SK-N-SH (cell line): ENCODE results near the gene CDH13. TPM values are rescaled to one million over a fixed set of nuclear protein-coding genes. Genes with fewer than 3 reads are reported as not detected.

Experiments used
- CTCF ChIA-PET: fragments of 300-600, 350-600 bp; formaldehyde crosslinking; extraction: SDS; loops from one replicate; lab custom pipeline; 2021; lab: Yijun Ruan, JAX
- POLR2A ChIA-PET: fragments of 350-600 bp; sonication (Branson Sonifier 250); formaldehyde crosslinking; extraction: SDS; loops from one replicate; lab custom pipeline; 2020; ENCODE audit warnings: antibody characterized with exemption, inconsistent platforms; lab: Yijun Ruan, JAX
- DNase-seq: peaks from one replicate; pipeline ENCODE4 v3.0.0; 2012
- H2AFZ ChIP-seq: fragments of 200-600 bp; sonication (generic); 2 replicates; pipeline ENCODE4 v1.8.1; 2016; ENCODE audit warnings: antibody characterized with exemption, mild to moderate bottlenecking, low read depth
- H3F3A ChIP-seq: fragments of 200-600 bp; sonication (generic); replicated peaks from 2 replicates; pipeline ENCODE3; 2016; ENCODE audit warnings: antibody characterized with exemption, mild to moderate bottlenecking; ENCODE audit not compliant: insufficient read depth
- H3K27ac ChIP-seq, 2 experiments: fragments of 200-500 bp in 1 of 2; fragments of 200-600 bp in 1 of 2; sonication (Bioruptor generic) in 1 of 2; sonication (generic), shearing (Covaris generic) in 1 of 2; 2 replicates each; pipeline versions ENCODE4 v1.5.1 to v1.6.1; 2014 to 2016; ENCODE audit warnings: low read depth in 2 of 2, inconsistent platforms in 1 of 2, low read length in 1 of 2, mild to moderate bottlenecking in 1 of 2, mixed read lengths in 1 of 2
- H3K27me3 ChIP-seq: fragments of 200-600 bp; sonication (generic), shearing (Covaris generic); 2 replicates; pipeline ENCODE4 v1.6.1; 2016; ENCODE audit warnings: mixed run types; ENCODE audit not compliant: insufficient read depth
- H3K36me3 ChIP-seq, 2 experiments: fragments of 200-500 bp in 1 of 2; fragments of 200-600 bp in 1 of 2; sonication (Bioruptor generic) in 1 of 2; sonication (generic) in 1 of 2; replicated peaks in 1 of 2; 2 replicates each; pipeline versions ENCODE3 to v1.5.1; 2014 to 2016; ENCODE audit warnings: low read length in 1 of 2, mild to moderate bottlenecking in 1 of 2; ENCODE audit not compliant: insufficient read depth in 2 of 2, control insufficient read depth in 1 of 2
- H3K4me1 ChIP-seq, 2 experiments: fragments of 200-500 bp in 1 of 2; fragments of 200-600 bp in 1 of 2; sonication (Bioruptor generic) in 1 of 2; sonication (generic), shearing (Covaris generic) in 1 of 2; 2 replicates each; pipeline versions ENCODE4 v1.5.1 to v1.6.1; 2014 to 2016; ENCODE audit warnings: low read depth in 1 of 2, low read length in 1 of 2, mixed run types in 1 of 2; ENCODE audit not compliant: insufficient read depth in 2 of 2, control insufficient read depth in 1 of 2
- H3K4me2 ChIP-seq: fragments of 200-600 bp; sonication (generic), shearing (Covaris generic); 2 replicates; pipeline ENCODE4 v1.6.1; 2017; ENCODE audit warnings: mixed run types
- H3K4me3 ChIP-seq, 2 experiments: fragments of 200-500 bp in 1 of 2; fragments of 200-600 bp in 1 of 2; sonication (Bioruptor generic) in 1 of 2; sonication (generic), shearing (Covaris generic) in 1 of 2; 2 replicates each; pipeline versions ENCODE4 v1.5.1 to v1.8.1; 2014 to 2016; ENCODE audit warnings: low read depth in 2 of 2, inconsistent platforms in 1 of 2, low read length in 1 of 2, mild to moderate bottlenecking in 1 of 2, mixed read lengths in 1 of 2, moderate library complexity in 1 of 2
- H3K79me2 ChIP-seq: fragments of 200-600 bp; sonication (generic); 2 replicates; pipeline ENCODE4 v1.8.1; 2017; ENCODE audit warnings: mild to moderate bottlenecking; ENCODE audit not compliant: insufficient read depth
- H3K9ac ChIP-seq: fragments of 200-600 bp; sonication (generic); 2 replicates; pipeline ENCODE4 v1.6.1; 2017; ENCODE audit warnings: mixed run types
- H3K9me2 ChIP-seq: fragments of 200-600 bp; sonication (generic); 2 replicates; pipeline ENCODE4 v1.6.1; 2017; ENCODE audit warnings: mixed run types
- H3K9me3 ChIP-seq: fragments of 200-600 bp; sonication (generic); 2 replicates; pipeline ENCODE4 v1.6.1; 2017; ENCODE audit warnings: mixed run types, mild to moderate bottlenecking, moderate library complexity
- H4K20me1 ChIP-seq: fragments of 200-600 bp; sonication (generic); 2 replicates; pipeline ENCODE4 v1.6.1; 2017; ENCODE audit warnings: mild to moderate bottlenecking, mixed run types; ENCODE audit not compliant: insufficient read depth
- ELF1 ChIP-seq: IDR thresholded peaks from 2 replicates; pipeline ENCODE4 v1.4.0; 2012
- FOXM1 ChIP-seq: IDR thresholded peaks from 2 replicates; pipeline ENCODE4 v1.4.0; 2012; ENCODE audit warnings: low read depth, mild to moderate bottlenecking
- MAX ChIP-seq: IDR thresholded peaks from 2 replicates; pipeline ENCODE4 v1.4.0; 2012; ENCODE audit warnings: low read depth
- RCOR1 ChIP-seq: fragments of 150-350 bp; IDR thresholded peaks from 2 replicates; pipeline ENCODE4 v1.6.1; 2017; ENCODE audit warnings: antibody characterized with exemption, low read length
- REST ChIP-seq: IDR thresholded peaks from 2 replicates; pipeline ENCODE4 v1.6.1; 2012; ENCODE audit warnings: mild to moderate bottlenecking, low read depth, low read length, moderate library complexity
- RXRA ChIP-seq: IDR thresholded peaks from 2 replicates; pipeline ENCODE4 v1.4.0; 2012; ENCODE audit warnings: low read depth, mild to moderate bottlenecking, borderline replicate concordance
- TAF1 ChIP-seq: IDR thresholded peaks from 2 replicates; pipeline ENCODE4 v1.6.1; 2012; ENCODE audit warnings: low read depth, mild to moderate bottlenecking, low read length, moderate library complexity, borderline replicate concordance
- TEAD4 ChIP-seq: IDR thresholded peaks from 2 replicates; pipeline ENCODE4 v1.4.0; 2012; ENCODE audit warnings: mild to moderate bottlenecking, borderline replicate concordance; ENCODE audit not compliant: insufficient read depth
- USF2 ChIP-seq: fragments of 150-350 bp; IDR thresholded peaks from 2 replicates; pipeline ENCODE4 v1.6.1; 2017; ENCODE audit warnings: antibody characterized with exemption, low read length, low read depth, borderline replicate concordance
- ZBTB33 ChIP-seq: IDR thresholded peaks from 2 replicates; pipeline ENCODE4 v1.4.0; 2012; ENCODE audit warnings: low read depth, borderline replicate concordance
- WGBS: methylation state at CpG from one replicate; pipeline ENCODE4 v1.1.6; 2017; ENCODE audit warnings: low lambda C conversion rate; 5-methylcytosine and 5-hydroxymethylcytosine counted together
- polyA plus RNA-seq, 3 experiments: library from polyadenylated mRNA; depleted of rRNA; stranded (reverse); fragments of >200 nt; gene quantifications; 2 replicates each; pipeline ENCODE4 v1.2.3, GENCODE V29; 2012

Gene CDH13
- polyA plus RNA-seq, 1 of the 3 experiments (the other 2 are of a cell fraction): 93.0 TPM

- no peaks in the 10 kb centered on the region for H3F3A ChIP-seq
- no peak overlapping the region for H3K9ac ChIP-seq
- CTCF ChIA-PET: no interaction called here
- no peak overlapping the region for H2AFZ ChIP-seq
- H4K20me1 ChIP-seq: no peaks in the 10 kb centered on the region
- H3K36me3 ChIP-seq: no peaks in the 10 kb centered on the region
- TF ChIP-seq RXRA (no peak), TEAD4 (no peak), USF2 (no peak), ZBTB33 (no peak), FOXM1 (no peak), REST (no peak), RCOR1 (no peak), TAF1 (no peak), MAX (no peak), ELF1 (no peak)
- DNase-seq: no peak
- H3K79me2 ChIP-seq: peaks cover 2% of the 10 kb centered on the region; the same call in 1 of the 2 replicates
- WGBS: 48% methylated on average over 12 of the region's 12 CpGs
- no peaks in the 10 kb centered on the region for H3K27me3 ChIP-seq
- no peak overlapping the region for H3K4me2 ChIP-seq
- H3K4me1 ChIP-seq: no peaks in the 10 kb centered on the region
- POLR2A ChIA-PET: no interaction called here
- 0 out of 2 replicates have a peak, but pooled peaks cover 5% of the 10 kb centered on the region for H3K9me2 ChIP-seq
- no peaks in the 10 kb centered on the region for H3K9me3 ChIP-seq
- H3K27ac ChIP-seq: no peak overlapping the region
- H3K4me3 ChIP-seq: no peak overlapping the region
These were observed 318.8 kb downstream of the CDH13 start for GRCh38 chr16:82945420-82946101.
